H9 (cell line): ENCODE measurements around the gene GORASP1. TPM values are rescaled to one million over a fixed set of nuclear protein-coding genes. Genes with fewer than 3 reads are reported as not detected.
A peak's percentile ranks its signal among the peaks of the same experiment; 100 is the strongest.

Experiments used
- DNase-seq: peaks from one replicate; pipeline ENCODE4 v3.0.0-alpha.2; 2017
- H2AFZ ChIP-seq: one replicate; pipeline ENCODE4 v1.6.1; 2013; ENCODE audit warnings: mild to moderate bottlenecking, low read length, control low read depth, moderate library complexity
- H2AK5ac ChIP-seq: 2 replicates; pipeline ENCODE4 v1.6.1; 2013; ENCODE audit warnings: low read length, control low read depth, mixed read lengths; ENCODE audit not compliant: insufficient read length
- H2BK120ac ChIP-seq: one replicate; pipeline ENCODE4 v1.6.1; 2013; ENCODE audit warnings: low read depth, mild to moderate bottlenecking, low read length, control low read depth, inconsistent platforms; ENCODE audit not compliant: poor library complexity, severe bottlenecking
- H2BK12ac ChIP-seq: 2 replicates; pipeline ENCODE4 v1.6.1; 2013; ENCODE audit warnings: low read length, control low read depth, mixed read lengths, low read depth; ENCODE audit not compliant: insufficient read length
- H2BK15ac ChIP-seq: 2 replicates; pipeline ENCODE4 v1.6.1; 2013; ENCODE audit warnings: low read depth, low read length, control low read depth
- H2BK20ac ChIP-seq: one replicate; pipeline ENCODE4 v1.6.1; 2013; ENCODE audit warnings: low read depth, mild to moderate bottlenecking, low read length, control low read depth, inconsistent platforms; ENCODE audit not compliant: poor library complexity, severe bottlenecking
- H2BK5ac ChIP-seq: 2 replicates; pipeline ENCODE4 v1.6.1; 2013; ENCODE audit warnings: low read length, control low read depth, mixed read lengths; ENCODE audit not compliant: insufficient read length
- H3K14ac ChIP-seq: 2 replicates; pipeline ENCODE4 v1.6.1; 2013; ENCODE audit warnings: low read length, control low read depth; ENCODE audit not compliant: insufficient read depth
- H3K18ac ChIP-seq: 2 replicates; pipeline ENCODE4 v1.6.1; 2013; ENCODE audit warnings: low read depth, mild to moderate bottlenecking, mixed read lengths, low read length, control low read depth; ENCODE audit not compliant: insufficient read length
- H3K23ac ChIP-seq: 2 replicates; pipeline ENCODE4 v1.6.1; 2013; ENCODE audit warnings: low read length, control low read depth, mixed read lengths, low read depth; ENCODE audit not compliant: insufficient read length
- H3K23me2 ChIP-seq: 2 replicates; pipeline ENCODE4 v1.6.1; 2013; ENCODE audit warnings: low read depth, mild to moderate bottlenecking, mixed read lengths, low read length, control low read depth; ENCODE audit not compliant: insufficient read length, poor library complexity, severe bottlenecking
- H3K27ac ChIP-seq: 2 replicates; pipeline ENCODE4 v1.5.1; 2013; ENCODE audit warnings: low read length, control low read depth, mixed read lengths, low read depth; ENCODE audit not compliant: insufficient read length
- H3K27me3 ChIP-seq: 2 replicates; pipeline ENCODE4 v1.6.1; 2013; ENCODE audit warnings: low read length, control low read depth, inconsistent platforms; ENCODE audit not compliant: insufficient read depth
- H3K4ac ChIP-seq: 2 replicates; pipeline ENCODE4 v1.6.1; 2013; ENCODE audit warnings: low read depth, mild to moderate bottlenecking, control low read depth, inconsistent platforms, low read length, moderate library complexity
- H3K4me1 ChIP-seq: 2 replicates; pipeline ENCODE4 v1.6.1; 2013; ENCODE audit warnings: low read length, control low read depth, inconsistent platforms; ENCODE audit not compliant: insufficient read depth
- H3K4me2 ChIP-seq: 2 replicates; pipeline ENCODE4 v1.6.1; 2013; ENCODE audit warnings: low read length, control low read depth, mixed read lengths; ENCODE audit not compliant: insufficient read length, insufficient read depth
- H3K56ac ChIP-seq: 2 replicates; pipeline ENCODE4 v1.6.1; 2013; ENCODE audit warnings: low read depth, mild to moderate bottlenecking, mixed read lengths, low read length, control low read depth; ENCODE audit not compliant: insufficient read length
- H3K79me1 ChIP-seq: 2 replicates; pipeline ENCODE4 v1.6.1; 2013; ENCODE audit warnings: low read depth, mild to moderate bottlenecking, moderate library complexity, low read length, control low read depth, inconsistent platforms; ENCODE audit not compliant: insufficient read depth, poor library complexity, severe bottlenecking
- H3K79me2 ChIP-seq: 2 replicates; pipeline ENCODE4 v1.6.1; 2013; ENCODE audit warnings: low read length, control low read depth, inconsistent platforms; ENCODE audit not compliant: insufficient read depth
- H3K9ac ChIP-seq: 2 replicates; pipeline ENCODE4 v1.6.1; 2013; ENCODE audit warnings: low read length, control low read depth, mixed read lengths; ENCODE audit not compliant: insufficient read length; ENCODE audit errors: extremely low read depth
- H3K9me3 ChIP-seq: one replicate; pipeline ENCODE4 v1.6.1; 2013; ENCODE audit warnings: low read depth, low read length, inconsistent platforms; ENCODE audit not compliant: control insufficient read depth
- H3T11ph ChIP-seq: one replicate; pipeline ENCODE4 v1.6.1; 2013; ENCODE audit warnings: mild to moderate bottlenecking, low read length, control low read depth, inconsistent platforms
- H4K20me1 ChIP-seq: one replicate; pipeline ENCODE4 v1.6.1; 2013; ENCODE audit not compliant: control insufficient read depth, insufficient read length, insufficient read depth
- H4K5ac ChIP-seq: 2 replicates; pipeline ENCODE4 v1.6.1; 2013; ENCODE audit warnings: low read depth, mild to moderate bottlenecking, mixed read lengths, low read length, control low read depth; ENCODE audit not compliant: insufficient read length
- H4K8ac ChIP-seq: replicated peaks from 2 replicates; pipeline ENCODE4 v1.6.1; 2013; ENCODE audit warnings: low read length, control low read depth, mixed read lengths, low read depth; ENCODE audit not compliant: insufficient read length
- H4K91ac ChIP-seq: 2 replicates; pipeline ENCODE4 v1.6.1; 2013; ENCODE audit warnings: low read depth, mild to moderate bottlenecking, moderate library complexity, mixed read lengths, low read length, control low read depth; ENCODE audit not compliant: insufficient read length
- H3K27ac Mint-ChIP-seq, 3 experiments: 2 replicates in 2 of 3; 3 replicates in 1 of 3; pipeline ENCODE4 v1.8.0; 2020 to 2021; ENCODE audit warnings: mixed read lengths in 3 of 3, mild to moderate bottlenecking in 1 of 3, moderate library complexity in 1 of 3
- H3K27me3 Mint-ChIP-seq: 2 replicates; pipeline ENCODE4 v1.8.0; 2021; ENCODE audit warnings: low read depth, mild to moderate bottlenecking, moderate library complexity, mixed read lengths
- H3K36me3 Mint-ChIP-seq, 3 experiments: 2 replicates in 2 of 3; 3 replicates in 1 of 3; pipeline ENCODE4 v1.8.0; 2020 to 2021; ENCODE audit warnings: low read depth in 3 of 3, mixed read lengths in 3 of 3; ENCODE audit not compliant: insufficient read depth in 1 of 3
- H3K4me1 Mint-ChIP-seq, 2 experiments: 2 replicates each; pipeline ENCODE4 v1.8.0; 2020; ENCODE audit warnings: mixed read lengths in 2 of 2
- H3K4me3 Mint-ChIP-seq, 2 experiments: 2 replicates in 1 of 2; 3 replicates in 1 of 2; pipeline ENCODE4 v1.8.0; 2020 to 2021; ENCODE audit warnings: mild to moderate bottlenecking in 2 of 2, mixed read lengths in 2 of 2, moderate library complexity in 1 of 2
- H3K9me3 Mint-ChIP-seq, 2 experiments: 2 replicates in 1 of 2; 3 replicates in 1 of 2; pipeline ENCODE4 v1.8.0; 2020; ENCODE audit warnings: mild to moderate bottlenecking in 2 of 2, mixed read lengths in 2 of 2, moderate library complexity in 1 of 2
- CTCF ChIP-seq: fragments of 200-600 bp; sonication (generic); conservative IDR thresholded peaks from 3 replicates; pipeline ENCODE4 v1.8.0; 2021; ENCODE audit warnings: antibody characterized with exemption, mild to moderate bottlenecking
- WGBS: extraction: QIAGEN DNeasy Blood & Tissue Kit; methylation state at CpG from one replicate; pipeline ENCODE4 v1.1.7; 2013; ENCODE audit warnings: missing lambda C conversion rate, low lambda C conversion rate, mixed read lengths; ENCODE audit not compliant: insufficient read length; ENCODE audit errors: extremely low coverage; 5-methylcytosine and 5-hydroxymethylcytosine counted together
- total RNA-seq: library from RNA; stranded (reverse); gene quantifications from 2 replicates; pipeline ENCODE4 v1.2.1, GENCODE V29; 2021

Gene GORASP1
- total RNA-seq, 1 experiment from 2014 or later: 37.4 TPM

GRCh38 chr3:39148435-39149058 is 41.1 kb upstream of the GORASP1 start:
- Histone ChIP-seq H3K9ac (no peak overlapping the region), H3K56ac (no peak overlapping the region), H2BK5ac (no peak overlapping the region), H3K23me2 (peaks cover 12% of the 10 kb centered on the region), H4K20me1 (no peaks in the 10 kb centered on the region), H3T11ph (no peak overlapping the region), H2AFZ (no peak overlapping the region), H3K27me3 (no peaks in the 10 kb centered on the region), H3K14ac (peak overlapping the region; percentile 7; the same call in 1 of the 2 replicates), H3K18ac (no peak overlapping the region), H2BK12ac (no peak overlapping the region), H3K4me2 (no peak overlapping the region), H3K27ac (no peak overlapping the region), H4K8ac (no peak overlapping the region), H2BK120ac (no peak overlapping the region), H3K9me3 (no peaks in the 10 kb centered on the region), H4K5ac (no peak overlapping the region), H3K23ac (no peak overlapping the region), H2AK5ac (no peak overlapping the region), H3K4ac (no peak overlapping the region), H3K79me2 (peaks cover 5% of the 10 kb centered on the region; the same call in 1 of the 2 replicates), H3K79me1 (no peaks in the 10 kb centered on the region), H2BK20ac (no peak overlapping the region), H4K91ac (no peak overlapping the region), H2BK15ac (no peak overlapping the region), H3K4me1 (peaks cover 22% of the 10 kb centered on the region; the same call in 1 of the 2 replicates)
- Mint-ChIP-seq H3K27me3 (peaks cover 2% of the 10 kb centered on the region), H3K4me1 (peaks cover 60 to 67% of the 10 kb centered on the region in 2 experiments), H3K4me3 (peak overlapping the region in 1 of 2 experiments; percentile 41; a peak in 2 of 5 replicates), H3K27ac (peak overlapping the region; percentile 19 to 95 (median 85); a peak in 5 of 7 replicates), H3K9me3 (no peaks in the 10 kb centered on the region; a peak in 2 of 5 replicates), H3K36me3 (peaks cover 9 to 38% (median 33%) of the 10 kb centered on the region in 3 experiments)
- DNase-seq: no peak
- no peak for TF ChIP-seq CTCF
- WGBS: no CpG with 5 or more reads among the region's 9 CpGs
